Endodermal cell (in vitro differentiated cells): ENCODE measurements around the gene TSKU. TPM values are rescaled to one million over a fixed set of nuclear protein-coding genes. Genes with fewer than 3 reads are reported as not detected.
A peak's percentile ranks its signal among the peaks of the same experiment; 100 is the strongest.

Experiments used
- DNase-seq: peaks from one replicate; pipeline ENCODE4 v3.0.0-alpha.2; 2017
- H3K27ac ChIP-seq: 2 replicates; pipeline ENCODE4 v1.5.1; 2013; ENCODE audit warnings: mild to moderate bottlenecking, low read depth, low read length, moderate library complexity
- H3K27me3 ChIP-seq: 2 replicates; pipeline ENCODE4 v1.6.1; 2013; ENCODE audit warnings: mild to moderate bottlenecking, low read length, moderate library complexity; ENCODE audit not compliant: insufficient read depth, control insufficient read depth, poor library complexity, severe bottlenecking
- H3K36me3 ChIP-seq: 2 replicates; pipeline ENCODE4 v1.7.0; 2013; ENCODE audit warnings: mild to moderate bottlenecking, low read length, moderate library complexity; ENCODE audit not compliant: control insufficient read depth, insufficient read depth
- H3K4me1 ChIP-seq: one replicate; pipeline ENCODE4 v1.7.0; 2013; ENCODE audit warnings: low read length; ENCODE audit not compliant: control insufficient read depth, insufficient read depth
- H3K4me3 ChIP-seq: 2 replicates; pipeline ENCODE4 v1.5.1; 2013; ENCODE audit warnings: mild to moderate bottlenecking, low read length, moderate library complexity
- H3K9ac ChIP-seq: 2 replicates; pipeline ENCODE4 v1.6.1; 2013; ENCODE audit warnings: mild to moderate bottlenecking, low read length, moderate library complexity; ENCODE audit not compliant: poor library complexity, severe bottlenecking; ENCODE audit errors: extremely low read depth
- H3K9me3 ChIP-seq: 2 replicates; pipeline ENCODE4 v1.6.1; 2013; ENCODE audit warnings: mild to moderate bottlenecking, low read length, moderate library complexity; ENCODE audit not compliant: control insufficient read depth
- H3K27ac Mint-ChIP-seq: 2 replicates; pipeline ENCODE4 v1.8.0; 2020; ENCODE audit warnings: mixed read lengths
- H3K27me3 Mint-ChIP-seq: 2 replicates; pipeline ENCODE4 v1.8.0; 2021; ENCODE audit warnings: mild to moderate bottlenecking, mixed read lengths; ENCODE audit not compliant: insufficient read depth
- H3K36me3 Mint-ChIP-seq: 2 replicates; pipeline ENCODE4 v1.8.0; 2020; ENCODE audit warnings: low read depth, mixed read lengths
- H3K4me1 Mint-ChIP-seq: 2 replicates; pipeline ENCODE4 v1.8.0; 2020; ENCODE audit warnings: mixed read lengths
- H3K4me3 Mint-ChIP-seq: 2 replicates; pipeline ENCODE4 v1.8.0; 2020; ENCODE audit warnings: mild to moderate bottlenecking, moderate library complexity, mixed read lengths
- H3K9me3 Mint-ChIP-seq: 2 replicates; pipeline ENCODE4 v1.8.0; 2020; ENCODE audit warnings: mild to moderate bottlenecking, mixed read lengths
- CTCF ChIP-seq: fragments of 200-600 bp; sonication (generic); conservative IDR thresholded peaks from 2 replicates; pipeline ENCODE4 v1.5.0; 2021; ENCODE audit warnings: antibody characterized with exemption, mild to moderate bottlenecking
- WGBS, 2 experiments: methylation state at CpG; one replicate each; pipeline versions ENCODE4 v1.1.5 to v1.1.7; 2013; ENCODE audit warnings: missing lambda C conversion rate in 2 of 2, mixed read lengths in 1 of 2; ENCODE audit not compliant: insufficient coverage in 1 of 2, insufficient read length in 1 of 2; 5-methylcytosine and 5-hydroxymethylcytosine counted together
- total RNA-seq, 2 donors: library from RNA; stranded (reverse); fragmentation: NEBNext Ultra II Directional in 1 of 2; extraction: Animal tissue kit (Norgen Biotek cat#: 25700) in 1 of 2; gene quantifications; 2 replicates in 1 of 2; 3 replicates in 1 of 2; pipeline ENCODE4 v1.2.1, GENCODE V29; 2021

The TSKU gene
- total RNA-seq, 2 donors from 2014 or later = 105 to 130 TPM

- H3K36me3 ChIP-seq = no peaks in the 10 kb centered on the region
- H3K27me3 Mint-ChIP-seq = peaks cover 2% of the 10 kb centered on the region
- no peak for TF ChIP-seq CTCF
- no peak for DNase-seq
- H3K9me3 ChIP-seq = peaks cover 4% of the 10 kb centered on the region
- H3K9ac ChIP-seq = no peak overlapping the region
- H3K27ac Mint-ChIP-seq = peak overlapping the region; percentile 18
- H3K36me3 Mint-ChIP-seq = no peaks in the 10 kb centered on the region
- WGBS, 2 experiments = 90 to 95% methylated on average over 2 to 8 of the region's 8 CpGs
- no peak overlapping the region for H3K4me3 ChIP-seq
- H3K4me1 Mint-ChIP-seq = peaks cover 59% of the 10 kb centered on the region
- no peak overlapping the region for H3K4me3 Mint-ChIP-seq
- H3K4me1 ChIP-seq = peaks cover 12% of the 10 kb centered on the region
- no peak overlapping the region for H3K27ac ChIP-seq
- no peaks in the 10 kb centered on the region for H3K9me3 Mint-ChIP-seq
- H3K27me3 ChIP-seq = no peaks in the 10 kb centered on the region
These were observed 22.2 kb downstream of the TSKU start for GRCh38 chr11:76805206-76805913.

GRCh38 chr11:76806131-76806530, 23.0 kb downstream of the TSKU start:
- peaks cover 52% of the 10 kb centered on the region for H3K4me1 Mint-ChIP-seq
- WGBS, 2 experiments = 87 to 92% methylated on average over 5 to 7 of the region's 7 CpGs
- Histone ChIP-seq H3K4me3 (no peak overlapping the region), H3K9ac (no peak overlapping the region), H3K27ac (no peak overlapping the region), H3K4me1 (peaks cover 7% of the 10 kb centered on the region), H3K9me3 (peaks cover 6% of the 10 kb centered on the region), H3K36me3 (no peaks in the 10 kb centered on the region), H3K27me3 (no peaks in the 10 kb centered on the region)
- H3K27me3 Mint-ChIP-seq = peaks cover 2% of the 10 kb centered on the region
- H3K9me3 Mint-ChIP-seq = peaks cover 4% of the 10 kb centered on the region
- no peaks in the 10 kb centered on the region for H3K36me3 Mint-ChIP-seq
- TF ChIP-seq CTCF = no peak
- peak; percentile 66 for DNase-seq
- H3K4me3 Mint-ChIP-seq = no peak overlapping the region
- peak overlapping the region; percentile 18 for H3K27ac Mint-ChIP-seq

GRCh38 chr11:76806608-76807205, 23.6 kb downstream of the TSKU start:
- Histone ChIP-seq H3K9me3 (peaks cover 6% of the 10 kb centered on the region), H3K27me3 (no peaks in the 10 kb centered on the region), H3K4me3 (no peak overlapping the region), H3K36me3 (no peaks in the 10 kb centered on the region), H3K9ac (no peak overlapping the region), H3K27ac (no peak overlapping the region), H3K4me1 (peaks cover under 1% of the 10 kb centered on the region)
- Mint-ChIP-seq H3K9me3 (peaks cover 4% of the 10 kb centered on the region), H3K4me1 (peaks cover 46% of the 10 kb centered on the region), H3K27me3 (peaks cover 2% of the 10 kb centered on the region), H3K36me3 (no peaks in the 10 kb centered on the region), H3K4me3 (no peak overlapping the region), H3K27ac (peak overlapping the region; percentile 59)
- 87 to 88% methylated on average over 3 of the region's 3 CpGs for WGBS, 2 experiments
- DNase-seq = no peak
- no peak for TF ChIP-seq CTCF
